ENCODE measurements around the gene FLNB. TPM values are rescaled to one million over a fixed set of nuclear protein-coding genes. Genes with fewer than 3 reads are reported as not detected.

Gene FLNB
- total and polyA plus RNA-seq, 2 of the 13 experiments (the other 11 are each of a cell fraction or from before 2014, with no cell fraction given): 106 to 130 TPM

DNA sequence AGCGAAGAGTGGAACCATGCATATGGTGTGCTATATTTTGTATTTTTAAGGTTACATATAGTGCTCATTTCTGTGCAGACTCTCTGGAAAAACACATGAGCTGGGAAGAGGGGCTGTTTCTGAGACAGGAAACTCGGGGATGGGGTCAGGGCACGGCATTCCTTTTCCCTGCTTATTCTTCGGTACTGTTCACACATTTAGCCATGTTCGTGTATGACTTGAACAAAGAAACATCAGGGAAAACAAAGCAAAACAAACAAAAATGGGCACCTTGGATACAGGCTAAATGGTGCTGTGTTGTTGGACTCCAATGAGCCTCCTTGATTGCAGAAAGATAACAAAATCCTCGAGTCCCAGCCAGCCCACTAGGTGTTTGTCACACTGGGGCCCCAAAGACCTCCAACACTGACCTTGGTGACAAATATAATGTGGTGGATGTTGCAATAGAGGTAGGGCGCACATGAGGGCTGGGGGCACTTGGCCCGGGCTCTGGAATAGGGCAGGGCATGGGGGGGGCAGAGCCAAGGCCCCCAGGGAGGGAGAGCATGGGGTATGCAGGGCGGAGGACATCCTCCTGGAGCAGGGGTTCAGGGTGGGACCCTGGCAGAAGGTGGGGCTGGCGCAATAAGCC is 183.3 kb downstream of the FLNB start (continued):
- no peak for TF ChIP-seq ZNF768 (CRISPR knock-in tag; IDR thresholded peaks at IDR 0.05)
- no peak for TF ChIP-seq ZNF501 (CRISPR knock-in tag; IDR thresholded peaks at IDR 0.05)
- TF ChIP-seq ZNF232 (CRISPR knock-in tag; IDR thresholded peaks at IDR 0.05; ENCODE audit: borderline replicate concordance): 0 out of 2 replicates have a peak, but pooled peaks have one; percentile 22
- TF ChIP-seq, protein P1, sequence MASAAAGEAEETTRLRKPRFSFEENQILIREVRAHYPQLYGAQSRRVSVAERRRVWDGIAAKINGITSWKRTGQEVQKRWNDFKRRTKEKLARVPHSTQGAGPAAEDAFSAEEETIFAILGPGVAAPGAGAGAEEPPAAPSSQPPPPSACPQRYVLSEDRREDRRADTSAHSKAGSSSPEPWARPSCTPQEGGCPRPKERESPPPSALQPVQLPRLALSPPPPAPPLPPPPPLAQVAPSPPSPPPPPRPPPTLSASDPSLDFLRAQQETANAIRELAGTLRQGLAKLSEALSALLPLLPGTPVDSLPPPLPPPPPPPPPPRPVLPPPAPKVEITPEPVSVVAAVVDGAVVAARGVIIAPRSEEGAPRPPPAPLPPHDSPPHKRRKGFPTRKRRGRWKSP (CRISPR knock-in tag; IDR thresholded peaks at IDR 0.05): peak; percentile 49; the same call in 1 of the 2 replicates
- TF ChIP-seq SP1 (IDR thresholded peaks at IDR 0.05): no peak
- no peak for TF ChIP-seq SP1 (CRISPR knock-in tag; IDR thresholded peaks at IDR 0.05)
- no peak for TF ChIP-seq CBFB (CRISPR knock-in tag; IDR thresholded peaks at IDR 0.05)
- no peak for TF ChIP-seq ZNF841 (CRISPR knock-in tag; IDR thresholded peaks at IDR 0.05; ENCODE audit: borderline replicate concordance)
- TF ChIP-seq MAZ (IDR thresholded peaks at IDR 0.05; ENCODE audit: borderline replicate concordance, low read depth, low read length): no peak
- no peak; the same call in 1 of the 2 replicates for TF ChIP-seq MAZ (CRISPR knock-in tag; IDR thresholded peaks at IDR 0.05; ENCODE audit: low read depth)
- TF ChIP-seq HNRNPL (IDR thresholded peaks at IDR 0.05; ENCODE audit: low read depth, low read length): no peak
- 0 out of 2 replicates have a peak, but pooled peaks have one; percentile 40 for TF ChIP-seq SIX1 (CRISPR knock-in tag; IDR thresholded peaks at IDR 0.05; ENCODE audit: borderline replicate concordance)
- no peak for TF ChIP-seq NAIF1 (CRISPR knock-in tag; IDR thresholded peaks at IDR 0.05; ENCODE audit: borderline replicate concordance)
- TF ChIP-seq CAMTA2 (CRISPR knock-in tag; IDR thresholded peaks at IDR 0.05; ENCODE audit: borderline replicate concordance): no peak
- peak; percentile 80; the same call in 1 of the 2 replicates for TF ChIP-seq TBX3 (IDR thresholded peaks at IDR 0.05; ENCODE audit: borderline replicate concordance)
- TF ChIP-seq ZNF3 (CRISPR knock-in tag; IDR thresholded peaks at IDR 0.05): 0 out of 2 replicates have a peak, but pooled peaks have one; percentile 32
- TF ChIP-seq ATF7 (IDR thresholded peaks at IDR 0.05): no peak
- no peak for TF ChIP-seq ATF7 (CRISPR knock-in tag; IDR thresholded peaks at IDR 0.05)
- peak; percentile 49; the same call in 1 of the 2 replicates for TF ChIP-seq ZSCAN9 (CRISPR knock-in tag; IDR thresholded peaks at IDR 0.05; ENCODE audit: borderline replicate concordance)
- TF ChIP-seq, protein P2, sequence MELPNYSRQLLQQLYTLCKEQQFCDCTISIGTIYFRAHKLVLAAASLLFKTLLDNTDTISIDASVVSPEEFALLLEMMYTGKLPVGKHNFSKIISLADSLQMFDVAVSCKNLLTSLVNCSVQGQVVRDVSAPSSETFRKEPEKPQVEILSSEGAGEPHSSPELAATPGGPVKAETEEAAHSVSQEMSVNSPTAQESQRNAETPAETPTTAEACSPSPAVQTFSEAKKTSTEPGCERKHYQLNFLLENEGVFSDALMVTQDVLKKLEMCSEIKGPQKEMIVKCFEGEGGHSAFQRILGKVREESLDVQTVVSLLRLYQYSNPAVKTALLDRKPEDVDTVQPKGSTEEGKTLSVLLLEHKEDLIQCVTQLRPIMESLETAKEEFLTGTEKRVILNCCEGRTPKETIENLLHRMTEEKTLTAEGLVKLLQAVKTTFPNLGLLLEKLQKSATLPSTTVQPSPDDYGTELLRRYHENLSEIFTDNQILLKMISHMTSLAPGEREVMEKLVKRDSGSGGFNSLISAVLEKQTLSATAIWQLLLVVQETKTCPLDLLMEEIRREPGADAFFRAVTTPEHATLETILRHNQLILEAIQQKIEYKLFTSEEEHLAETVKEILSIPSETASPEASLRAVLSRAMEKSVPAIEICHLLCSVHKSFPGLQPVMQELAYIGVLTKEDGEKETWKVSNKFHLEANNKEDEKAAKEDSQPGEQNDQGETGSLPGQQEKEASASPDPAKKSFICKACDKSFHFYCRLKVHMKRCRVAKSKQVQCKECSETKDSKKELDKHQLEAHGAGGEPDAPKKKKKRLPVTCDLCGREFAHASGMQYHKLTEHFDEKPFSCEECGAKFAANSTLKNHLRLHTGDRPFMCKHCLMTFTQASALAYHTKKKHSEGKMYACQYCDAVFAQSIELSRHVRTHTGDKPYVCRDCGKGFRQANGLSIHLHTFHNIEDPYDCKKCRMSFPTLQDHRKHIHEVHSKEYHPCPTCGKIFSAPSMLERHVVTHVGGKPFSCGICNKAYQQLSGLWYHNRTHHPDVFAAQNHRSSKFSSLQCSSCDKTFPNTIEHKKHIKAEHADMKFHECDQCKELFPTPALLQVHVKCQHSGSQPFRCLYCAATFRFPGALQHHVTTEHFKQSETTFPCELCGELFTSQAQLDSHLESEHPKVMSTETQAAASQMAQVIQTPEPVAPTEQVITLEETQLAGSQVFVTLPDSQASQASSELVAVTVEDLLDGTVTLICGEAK (IDR thresholded peaks at IDR 0.05): no peak
- TF ChIP-seq, protein P2 (CRISPR knock-in tag; IDR thresholded peaks at IDR 0.05): no peak; the same call in 1 of the 2 replicates
- TF ChIP-seq SNRNP70 (IDR thresholded peaks at IDR 0.05; ENCODE audit: low read depth, low read length): no peak
- no peak for TF ChIP-seq THAP11 (CRISPR knock-in tag; IDR thresholded peaks at IDR 0.05)
